ENCODE results near the gene PTPN14.

PTPN14 gene

DNA sequence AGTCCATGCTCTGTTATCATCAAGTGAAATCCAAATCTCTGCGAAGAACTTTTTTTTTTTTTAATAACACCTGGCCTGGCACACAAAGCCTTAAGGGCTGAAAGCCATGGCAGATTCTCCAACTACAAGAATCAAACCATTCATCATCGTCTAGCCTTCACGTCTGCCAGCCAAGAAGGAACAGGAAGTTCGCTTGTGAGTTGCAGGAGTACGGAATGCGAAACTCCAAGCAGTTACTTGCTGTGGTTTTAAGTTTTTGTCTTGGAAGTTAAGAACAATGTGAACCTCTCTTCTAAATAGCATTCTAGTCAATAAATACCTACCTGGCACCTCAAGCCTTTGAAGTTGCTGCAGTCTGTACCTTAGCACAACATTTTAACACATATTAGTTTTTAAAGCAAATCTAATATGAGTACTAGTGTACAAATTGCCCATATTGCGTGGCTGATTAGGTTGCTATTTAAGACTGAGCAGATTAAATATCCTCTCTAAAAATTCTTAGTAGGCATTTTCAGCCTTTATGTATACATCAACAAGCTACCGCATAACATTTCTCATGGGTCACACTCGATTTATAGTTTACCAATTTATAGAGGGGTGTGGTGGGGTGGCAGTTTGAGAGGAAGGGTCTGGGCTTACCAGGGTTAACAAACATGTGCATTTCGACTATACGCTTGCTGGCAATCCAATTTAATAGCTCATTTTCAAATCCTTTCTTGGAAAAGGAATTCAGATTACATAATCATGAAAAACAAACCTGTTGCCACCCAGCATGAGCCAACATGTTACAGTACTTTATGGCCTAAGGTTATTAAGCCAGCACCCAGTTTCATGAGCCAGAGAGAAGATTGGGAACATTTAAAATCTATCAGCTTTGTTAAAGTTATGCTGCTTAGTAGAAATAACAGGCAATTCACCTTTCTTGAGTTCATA lies 22.2 kb upstream of the PTPN14 start:
- DNase-seq, result no peak
- in situ Hi-C loops (cut with MboI; ENCODE audit: low pct_unique_long_range_greater_than_20kb, low sequenced_read_pairs), result no loop called here

DNA sequence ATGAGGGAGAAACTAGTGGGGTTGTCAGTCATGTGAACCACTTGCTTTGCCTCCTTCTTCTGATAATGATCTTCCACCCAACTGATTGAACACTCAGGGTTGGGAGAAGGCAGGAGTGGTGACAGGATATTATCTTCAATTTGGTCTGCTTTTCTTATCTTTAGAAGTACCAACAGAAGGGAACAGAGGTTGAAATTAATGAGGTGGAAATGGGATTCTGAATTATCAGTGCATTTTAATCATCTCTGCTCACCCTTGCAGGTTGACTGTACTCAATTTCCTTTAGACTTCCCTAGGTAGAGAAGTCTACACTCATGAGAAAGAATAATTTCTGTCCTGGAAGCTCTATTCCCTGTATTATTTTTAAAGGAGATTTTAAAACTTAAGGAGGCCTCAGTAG lies 19.9 kb upstream of the PTPN14 start:
- in situ Hi-C loops (cut with MboI; ENCODE audit: low pct_unique_long_range_greater_than_20kb, low sequenced_read_pairs), result no loop called here
- DNase-seq, result no peak

DNA sequence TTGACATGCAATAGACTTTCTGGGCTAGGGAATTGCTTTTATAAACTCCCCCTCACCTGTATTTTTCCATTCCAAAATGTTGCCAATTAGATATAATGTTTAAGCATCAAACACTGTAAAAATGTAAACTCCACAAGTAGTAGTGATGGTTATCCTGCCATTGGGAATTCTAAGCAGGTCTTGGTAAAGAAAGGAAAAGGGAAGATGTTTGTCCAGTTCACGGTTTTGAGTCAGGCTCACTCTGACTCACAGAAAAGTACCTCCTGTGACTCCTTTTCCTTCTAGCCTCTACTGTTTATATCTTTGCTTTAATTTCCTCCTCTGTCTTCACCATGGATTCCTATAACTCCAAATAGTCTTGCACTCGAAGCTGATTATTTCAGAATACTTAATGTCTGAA lies 19.0 kb upstream of the PTPN14 start:
- in situ Hi-C loops (cut with MboI; ENCODE audit: low pct_unique_long_range_greater_than_20kb, low sequenced_read_pairs), result no loop called here
- DNase-seq, result no peak

DNA sequence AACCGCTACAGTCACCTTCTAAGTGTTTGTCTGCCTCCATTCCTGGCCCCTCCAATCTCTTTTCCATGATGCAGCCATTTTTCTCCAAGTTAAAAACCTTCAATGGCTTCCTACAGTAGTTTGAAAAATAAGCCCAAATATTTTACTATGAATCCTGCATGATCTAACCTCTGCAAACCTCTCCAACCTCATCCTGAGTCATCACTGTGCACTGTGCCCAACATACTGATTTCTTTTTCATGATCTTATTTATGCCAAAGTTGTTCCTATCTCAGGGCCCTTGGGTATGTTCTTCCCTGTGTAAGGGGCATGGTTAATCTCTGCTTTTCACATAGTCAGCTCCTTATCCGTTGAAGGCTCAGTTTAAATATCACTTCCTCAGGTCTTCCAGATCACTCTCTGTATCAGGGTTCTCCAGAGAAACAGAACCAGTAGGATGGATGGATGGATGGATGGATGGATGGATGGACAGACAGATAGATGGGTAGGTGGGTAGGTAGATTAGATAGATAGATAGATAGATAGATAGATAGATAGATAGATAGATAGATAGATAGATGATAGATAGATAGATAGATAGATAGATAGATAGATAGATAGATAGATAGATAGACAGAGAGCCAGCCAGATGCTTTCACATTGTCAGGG lies 18.1 kb upstream of the PTPN14 start:
- in situ Hi-C loops (cut with MboI; ENCODE audit: low pct_unique_long_range_greater_than_20kb, low sequenced_read_pairs), result no loop called here
- no peak for DNase-seq

DNA sequence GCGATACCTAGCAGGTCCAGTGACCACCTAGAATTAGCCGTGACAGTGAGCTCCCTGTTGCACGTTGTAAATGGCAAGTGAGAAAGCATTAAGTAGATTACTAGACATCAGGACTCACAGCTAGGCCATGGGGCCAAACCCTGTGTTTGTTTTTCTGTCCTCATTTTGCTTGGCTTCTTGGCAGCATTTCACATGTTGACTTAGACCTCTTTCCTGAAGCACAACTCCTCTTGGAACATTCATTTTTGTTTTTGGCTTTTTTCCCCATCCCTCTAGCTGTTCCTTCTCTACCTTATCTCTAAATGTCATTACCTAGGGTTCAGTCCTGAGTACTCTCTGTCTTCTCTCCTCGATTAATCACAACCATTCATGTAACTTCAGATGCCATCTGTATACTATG lies 16.9 kb upstream of the PTPN14 start:
- in situ Hi-C loops (cut with MboI; ENCODE audit: low pct_unique_long_range_greater_than_20kb, low sequenced_read_pairs), result no loop called here
- DNase-seq, result no peak

DNA sequence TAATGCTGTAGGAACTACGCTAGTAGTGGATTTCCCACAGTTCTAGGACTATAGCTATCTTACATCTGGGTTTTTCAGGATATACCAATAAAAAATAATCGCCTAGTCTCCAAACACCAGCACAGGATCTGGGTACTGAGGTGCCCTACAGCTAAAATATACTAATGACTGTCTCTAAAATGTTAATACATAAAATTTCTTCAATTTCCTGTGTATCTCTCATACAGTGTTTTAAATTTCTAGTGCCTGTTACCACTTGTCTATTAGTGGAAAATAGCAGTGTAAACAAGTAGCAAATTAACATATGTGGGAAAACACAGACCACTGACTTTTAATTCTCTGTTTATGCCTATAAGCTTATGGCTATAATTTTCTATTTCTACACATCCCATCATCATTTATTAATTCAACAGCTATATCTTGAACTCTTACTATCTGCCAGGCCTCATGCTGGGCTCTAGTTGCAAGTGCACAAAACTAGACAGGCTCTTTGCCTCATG lies 16.1 kb upstream of the PTPN14 start:
- no peak for DNase-seq
- in situ Hi-C loops (cut with MboI; ENCODE audit: low pct_unique_long_range_greater_than_20kb, low sequenced_read_pairs), result no loop called here

DNA sequence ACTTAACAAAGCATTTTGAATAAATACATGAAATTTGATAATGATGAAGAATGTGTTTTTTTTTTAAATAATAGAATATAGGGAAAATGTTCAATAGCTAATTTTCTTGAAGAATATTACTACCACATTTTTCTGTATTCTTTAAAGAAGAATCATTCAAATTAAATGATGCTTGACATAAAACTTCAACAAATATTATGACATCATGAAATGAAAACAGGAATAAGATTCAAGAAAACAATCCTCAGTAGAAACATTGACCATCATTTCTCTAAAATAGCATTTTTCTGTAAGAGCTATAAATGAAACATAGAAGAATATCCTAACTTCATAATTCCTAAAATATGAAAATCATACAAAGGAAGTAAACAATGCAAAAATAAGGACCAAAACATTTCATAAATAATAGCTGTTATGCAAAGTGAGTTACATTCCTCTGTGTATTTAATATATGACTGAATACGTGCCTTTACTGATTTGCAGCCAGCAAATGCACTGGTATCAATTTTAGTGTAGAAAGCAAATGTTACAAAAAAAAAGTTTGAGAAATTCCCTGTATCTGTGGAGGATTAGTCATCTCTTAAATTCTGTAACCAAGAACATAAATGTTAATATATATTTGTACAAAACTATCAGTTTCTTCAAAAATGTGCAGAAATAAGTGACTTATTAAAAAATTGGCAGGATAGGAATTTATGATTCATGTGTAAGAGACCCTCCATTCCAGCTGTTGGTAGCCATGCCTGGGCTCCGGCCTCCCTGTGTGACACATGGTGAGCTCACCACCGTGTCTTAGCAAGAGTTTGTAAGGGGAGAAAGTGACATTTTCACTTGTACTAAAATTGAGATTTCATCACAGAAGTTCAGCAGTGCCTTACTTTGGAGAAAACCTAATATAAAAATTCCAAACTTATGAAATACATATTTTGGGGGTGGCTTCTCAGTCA lies 15.0 kb upstream of the PTPN14 start:
- in situ Hi-C loops (cut with MboI; ENCODE audit: low pct_unique_long_range_greater_than_20kb, low sequenced_read_pairs), result no loop called here
- DNase-seq, result no peak

DNA sequence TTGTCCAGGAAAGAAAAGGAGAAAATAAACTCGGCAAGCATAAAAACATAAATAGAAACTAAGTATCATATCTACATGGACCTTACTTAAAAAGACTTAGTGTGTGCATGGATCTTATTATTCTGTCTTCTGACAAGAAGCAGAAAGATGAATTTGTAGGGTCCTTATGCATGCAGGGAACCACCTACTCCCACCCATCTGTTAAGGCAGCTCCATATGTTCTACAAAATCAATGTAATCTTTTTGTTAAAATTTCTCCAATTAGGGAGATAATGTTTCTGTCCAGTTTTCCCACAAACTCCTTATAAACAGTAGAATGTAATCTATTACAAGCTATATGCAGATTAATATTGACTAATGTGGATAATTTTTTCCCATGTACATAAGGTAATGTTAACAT lies 13.9 kb upstream of the PTPN14 start:
- no peak for DNase-seq
- in situ Hi-C loops (cut with MboI; ENCODE audit: low pct_unique_long_range_greater_than_20kb, low sequenced_read_pairs), result no loop called here

DNA sequence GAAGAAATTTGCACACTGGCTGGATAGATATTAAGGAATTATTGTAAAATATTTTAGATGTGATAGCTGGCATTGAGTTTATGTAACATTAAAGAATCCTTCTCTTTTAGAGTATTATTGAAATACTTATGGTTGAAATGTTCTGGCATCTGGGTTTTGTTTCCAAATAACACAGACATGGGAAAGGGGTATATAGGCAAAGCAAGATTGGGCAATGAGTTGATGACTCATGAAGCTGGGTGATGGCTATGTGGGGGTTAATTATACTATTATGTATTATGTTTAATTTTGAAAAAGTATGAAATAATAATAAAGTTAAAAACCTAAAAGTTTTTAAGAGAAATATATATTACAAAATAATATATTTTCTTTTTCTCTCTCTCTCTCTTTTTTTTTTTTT lies 12.5 kb upstream of the PTPN14 start:
- in situ Hi-C loops (cut with MboI; ENCODE audit: low pct_unique_long_range_greater_than_20kb, low sequenced_read_pairs), result no loop called here
- DNase-seq, result no peak

DNA sequence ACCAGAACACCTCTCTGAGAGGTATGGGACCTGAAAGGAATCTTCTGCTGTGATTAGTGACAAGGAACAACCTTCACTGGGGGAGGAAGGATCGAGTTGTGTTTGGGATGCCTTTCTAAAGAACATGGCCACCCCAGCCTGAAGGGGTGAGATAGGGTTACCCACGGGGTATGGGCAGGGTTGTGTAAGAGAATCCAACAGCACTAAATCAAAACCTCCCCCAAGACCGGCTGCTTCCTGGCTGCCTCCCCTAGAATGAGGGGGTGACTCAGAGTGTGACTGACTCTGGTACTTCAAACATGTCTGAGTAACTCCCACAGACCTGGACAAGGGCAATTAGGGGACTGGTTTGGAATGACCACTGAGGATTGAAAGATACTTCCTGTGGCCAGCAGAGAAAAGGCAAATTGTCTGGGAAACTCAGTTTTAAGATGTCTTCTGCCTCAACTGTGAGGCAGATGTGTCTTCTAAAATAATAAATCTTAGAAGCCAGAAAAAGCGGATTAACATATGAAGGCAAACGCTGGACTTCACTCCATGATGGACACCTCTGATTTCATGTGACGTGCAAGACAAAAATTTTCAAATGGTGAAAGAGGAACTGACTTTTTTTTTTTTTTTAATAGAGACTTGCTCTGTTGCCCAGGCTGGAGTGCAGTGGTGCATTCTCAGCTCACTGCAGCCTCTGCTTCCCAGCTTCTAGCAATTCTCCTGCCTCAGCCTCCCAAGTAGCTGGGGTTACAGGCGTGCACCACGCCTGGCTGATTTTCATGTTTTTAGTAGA lies 6.7 kb upstream of the PTPN14 start:
- peak; percentile 60 for DNase-seq
- in situ Hi-C loops (cut with MboI; ENCODE audit: low pct_unique_long_range_greater_than_20kb, low sequenced_read_pairs), result no loop called here

DNA sequence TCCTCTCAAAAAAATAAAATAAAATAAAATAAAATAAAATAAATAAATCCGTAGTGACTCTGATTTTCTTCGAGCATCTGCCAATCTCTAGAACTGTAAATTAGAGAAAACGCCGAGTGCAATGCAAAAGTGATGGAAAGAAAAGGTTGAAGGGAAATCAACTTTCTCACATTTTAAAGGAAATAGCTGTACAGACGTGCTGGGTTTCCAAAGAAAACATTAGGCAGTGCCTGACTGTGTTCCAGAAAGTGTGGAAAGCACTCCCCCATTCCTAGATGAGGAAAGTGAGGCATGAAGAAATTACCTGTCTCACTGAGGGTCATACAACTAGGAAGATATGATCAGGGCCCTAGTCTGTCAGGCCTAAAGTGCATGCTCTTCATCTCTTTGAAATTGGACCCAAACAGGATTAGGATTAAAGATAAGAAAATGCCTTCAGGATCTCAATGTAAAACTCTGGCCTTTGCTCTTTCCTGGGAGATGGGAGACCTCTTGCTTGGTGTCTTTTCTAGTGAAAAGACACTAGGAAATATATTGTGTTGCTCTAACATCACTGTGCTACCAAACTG lies 1.8 kb upstream of the PTPN14 start:
- in situ Hi-C loops (cut with MboI; ENCODE audit: low pct_unique_long_range_greater_than_20kb, low sequenced_read_pairs), result no loop called here

DNA sequence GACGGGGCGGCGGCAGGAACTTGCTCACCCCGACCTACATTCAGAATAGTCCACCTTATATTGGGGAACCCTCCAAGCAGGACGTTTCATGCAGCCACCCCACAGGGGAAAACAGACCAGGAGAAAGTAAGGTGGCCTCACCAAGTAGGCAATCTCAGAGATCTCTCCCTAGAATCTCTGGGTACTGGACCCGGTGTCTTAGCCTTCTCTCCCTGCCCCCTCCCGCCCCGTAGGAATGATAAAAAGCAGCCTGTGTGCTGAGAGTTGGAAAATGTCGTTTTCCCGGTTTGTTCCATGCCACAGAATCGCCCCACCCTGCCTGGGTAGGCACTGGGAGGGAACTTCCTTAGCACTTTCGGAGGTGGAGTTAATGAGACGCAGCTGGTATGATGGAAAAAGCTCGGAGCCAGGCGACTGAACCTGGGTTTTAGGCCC lies 789 bp upstream of the PTPN14 start:
- DNase-seq, result no peak
- in situ Hi-C loops (cut with MboI; ENCODE audit: low pct_unique_long_range_greater_than_20kb, low sequenced_read_pairs), result no loop called here

More for the DNA sequence above, 1.8 kb upstream of the PTPN14 start:
- no peak for DNase-seq

DNA sequence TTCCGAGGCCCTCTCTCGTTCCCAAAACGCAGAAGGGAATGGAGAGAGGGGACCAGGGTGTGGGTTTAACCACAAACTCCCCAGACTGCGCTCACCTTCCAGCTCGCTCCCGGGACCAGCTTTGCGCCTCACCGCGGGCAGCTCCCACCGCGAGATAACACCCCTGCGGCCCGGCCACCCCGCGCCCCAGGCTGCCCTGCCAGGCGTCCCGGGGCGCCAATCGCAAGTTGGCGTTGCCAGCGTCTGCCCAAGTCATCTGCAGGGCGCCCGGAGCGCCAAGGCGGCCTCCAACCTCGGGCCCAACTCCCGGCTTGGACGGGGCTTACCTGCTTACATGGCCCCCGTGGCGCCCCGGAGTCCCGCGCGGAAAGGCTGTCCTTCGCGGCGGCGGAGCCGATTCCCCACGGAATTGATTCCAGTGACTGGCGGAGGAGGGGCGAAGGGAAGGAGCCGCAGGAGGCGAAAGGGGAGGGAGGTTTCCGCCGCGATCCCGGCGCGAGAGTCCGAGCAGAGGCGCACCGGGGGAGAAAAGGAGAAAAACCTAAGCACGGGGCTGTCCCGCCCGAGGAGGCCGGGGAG lies 456 bp downstream of the PTPN14 start:
- no peak for DNase-seq
- in situ Hi-C loops (cut with MboI; ENCODE audit: low pct_unique_long_range_greater_than_20kb, low sequenced_read_pairs), result no loop called here

DNA sequence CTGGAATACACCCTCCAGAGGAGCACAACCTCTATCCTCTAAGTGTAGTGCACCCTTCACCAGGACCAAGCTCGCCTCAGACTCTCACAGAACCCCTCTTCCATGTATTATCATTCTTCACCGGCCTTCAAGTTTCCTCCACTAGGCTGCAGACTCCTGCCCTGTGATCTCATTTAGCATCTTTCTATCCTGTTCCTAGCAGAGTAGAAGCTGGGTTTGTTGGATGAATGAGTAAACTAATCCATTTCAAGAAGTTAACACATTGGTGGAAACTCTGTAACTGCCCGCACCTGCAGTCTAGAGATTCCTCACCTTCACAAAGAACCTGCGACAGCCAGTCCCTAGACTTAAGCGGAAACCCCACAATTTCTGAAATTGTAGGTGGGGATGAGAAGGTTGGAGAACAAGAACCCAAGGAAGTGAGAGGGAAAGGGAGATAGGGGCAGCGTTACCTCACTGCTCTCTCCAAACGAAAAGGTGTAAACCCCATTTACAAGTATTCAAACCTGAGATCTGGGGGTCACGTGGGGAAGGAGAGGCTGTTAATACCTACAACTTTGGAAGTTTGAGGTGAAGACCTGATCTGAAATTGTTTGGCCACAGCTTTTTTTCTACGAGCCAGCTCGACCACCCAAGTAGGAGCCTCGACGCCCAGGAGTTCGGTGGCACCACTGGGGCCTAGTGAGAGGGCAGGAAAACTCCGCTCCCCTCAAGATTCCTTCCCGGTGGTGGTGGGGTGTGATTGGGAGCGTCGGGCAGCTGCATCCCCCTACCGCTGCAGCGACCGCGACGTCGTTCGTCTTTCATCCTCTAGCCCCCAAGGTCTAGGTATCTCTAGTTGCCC lies 1.2 kb downstream of the PTPN14 start:
- peak; percentile 30 for DNase-seq
- in situ Hi-C loops (cut with MboI; ENCODE audit: low pct_unique_long_range_greater_than_20kb, low sequenced_read_pairs), result no loop called here

DNA sequence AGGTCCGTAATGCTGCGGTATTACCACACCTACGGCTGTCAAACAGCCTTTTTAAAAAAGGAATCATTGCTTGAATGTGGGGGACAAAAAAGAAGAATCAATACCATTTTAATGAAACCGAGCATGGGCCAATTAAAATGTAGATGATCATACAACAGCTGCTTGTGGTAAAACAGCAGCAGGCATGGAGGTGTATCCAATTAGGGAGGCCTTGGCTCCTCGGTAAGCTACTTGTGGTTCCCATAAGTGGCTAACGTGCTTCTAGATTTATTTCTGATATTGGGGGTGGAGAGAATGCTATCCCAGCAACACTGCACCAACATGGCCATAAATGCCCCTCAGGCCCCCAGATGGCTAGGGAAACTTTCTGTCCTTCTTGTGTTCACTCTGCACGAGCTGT lies 1.8 kb downstream of the PTPN14 start:
- DNase-seq, result no peak
- in situ Hi-C loops (cut with MboI; ENCODE audit: low pct_unique_long_range_greater_than_20kb, low sequenced_read_pairs), result no loop called here

DNA sequence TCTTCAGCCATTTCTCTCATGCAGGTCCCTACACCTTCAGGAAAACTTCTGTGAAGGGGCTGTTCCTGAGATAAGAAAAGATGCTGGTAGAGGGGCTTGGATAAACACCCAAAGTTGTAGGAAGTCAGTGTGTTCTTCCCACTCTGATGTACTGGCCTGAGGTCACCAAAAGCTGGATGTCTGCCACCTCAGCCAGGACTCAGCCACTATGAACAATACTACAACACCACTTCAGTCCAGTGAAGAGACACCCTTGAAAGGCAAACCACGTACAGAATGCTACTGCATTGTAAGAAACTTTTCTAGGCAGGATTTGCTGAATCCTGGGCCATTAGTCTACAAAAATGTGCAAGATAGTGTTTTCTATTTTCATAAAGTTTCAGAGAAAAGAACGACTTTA lies 2.4 kb downstream of the PTPN14 start:
- in situ Hi-C loops (cut with MboI; ENCODE audit: low pct_unique_long_range_greater_than_20kb, low sequenced_read_pairs), result no loop called here
- no peak for DNase-seq

DNA sequence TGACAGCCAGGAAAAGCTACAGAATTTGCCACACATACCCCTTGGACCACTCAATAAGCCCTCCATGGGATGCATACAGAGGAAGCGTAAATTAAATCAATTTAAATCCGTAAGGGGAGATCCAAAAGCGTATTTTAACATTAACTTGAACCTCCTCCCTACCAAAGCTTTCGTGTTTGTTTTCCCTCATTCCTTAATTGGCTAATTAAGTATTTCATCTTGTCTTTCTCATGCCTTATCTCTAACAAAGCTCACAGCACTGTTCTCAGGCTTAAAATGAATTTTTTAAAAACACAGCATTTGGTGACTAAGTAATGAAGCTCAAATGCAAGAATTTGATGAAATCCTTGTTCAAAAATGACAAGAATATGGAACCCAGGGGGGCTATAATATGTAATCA lies 3.1 kb downstream of the PTPN14 start:
- in situ Hi-C loops (cut with MboI; ENCODE audit: low pct_unique_long_range_greater_than_20kb, low sequenced_read_pairs), result no loop called here
- DNase-seq, result no peak

Measured in KBM-7 (cell line).